Mesodermal cell (in vitro differentiated cells): ENCODE measurements around the gene VSX1.

Experiments
- H3K27ac ChIP-seq: 2 replicates; pipeline ENCODE4 v1.7.0; 2013; ENCODE audit warnings: mild to moderate bottlenecking, low read depth, low read length, moderate library complexity; ENCODE audit not compliant: severe bottlenecking
- H3K36me3 ChIP-seq: 2 replicates; pipeline ENCODE4 v1.7.1; 2013; ENCODE audit warnings: mild to moderate bottlenecking, low read length, moderate library complexity; ENCODE audit not compliant: control insufficient read depth, insufficient read depth
- H3K4me1 ChIP-seq: one replicate; pipeline ENCODE4 v1.7.1; 2013; ENCODE audit warnings: mild to moderate bottlenecking, low read length; ENCODE audit not compliant: insufficient read depth, control insufficient read depth, poor library complexity, severe bottlenecking
- H3K4me3 ChIP-seq: 2 replicates; pipeline ENCODE4 v1.7.0; 2013; ENCODE audit warnings: low read length, control low read depth, mild to moderate bottlenecking; ENCODE audit not compliant: insufficient read depth, poor library complexity, severe bottlenecking; ENCODE audit errors: extremely low read depth
- H3K9me3 ChIP-seq: 2 replicates; pipeline ENCODE4 v1.7.1; 2013; ENCODE audit warnings: mild to moderate bottlenecking, low read length, moderate library complexity; ENCODE audit not compliant: control insufficient read depth
- WGBS, 2 experiments: methylation state at CpG; one replicate each; pipeline ENCODE4 v1.1.5; 2013; ENCODE audit warnings: missing lambda C conversion rate in 2 of 2; ENCODE audit not compliant: insufficient coverage in 2 of 2; 5-methylcytosine and 5-hydroxymethylcytosine counted together

The VSX1 gene

GRCh38 chr20:25025986-25026605, 55.8 kb downstream of the VSX1 start:
- H3K9me3 ChIP-seq = no peaks in the 10 kb centered on the region
- no peaks in the 10 kb centered on the region for H3K4me1 ChIP-seq
- no peak overlapping the region for H3K4me3 ChIP-seq
- no peaks in the 10 kb centered on the region for H3K36me3 ChIP-seq
- 89 to 96% methylated on average over 3 to 4 of the region's 4 CpGs for WGBS, 2 experiments
- no peak overlapping the region for H3K27ac ChIP-seq
